Stimulated activated CD4-positive, alpha-beta T cell treated with anti-CD3 and anti-CD28 coated beads, Interleukin-2, amount 100 ng/mL, for 4 hours (primary cell): ENCODE data around the gene PHF20.
"Not testable (repeated sequence)": the region's sequence is repeated elsewhere in the genome, so short reads cannot be mapped to it uniquely, and the experiment has no call there.

ENCODE experiments used
- DNase-seq: peaks from one replicate; pipeline ENCODE4 v3.0.0-alpha.2; 2020; ENCODE audit warnings: low read depth

The PHF20 gene

GRCh38 chr20:35920523-35920922 is 148.7 kb downstream of the PHF20 start:
- no peak for DNase-seq

- DNase-seq = no peak
Measured at GRCh38 chr20:35929301-35929700, 157.5 kb downstream of the PHF20 start.

- DNase-seq = no peak
Measured at GRCh38 chr20:35934050-35934449, 162.2 kb downstream of the PHF20 start.

DNA sequence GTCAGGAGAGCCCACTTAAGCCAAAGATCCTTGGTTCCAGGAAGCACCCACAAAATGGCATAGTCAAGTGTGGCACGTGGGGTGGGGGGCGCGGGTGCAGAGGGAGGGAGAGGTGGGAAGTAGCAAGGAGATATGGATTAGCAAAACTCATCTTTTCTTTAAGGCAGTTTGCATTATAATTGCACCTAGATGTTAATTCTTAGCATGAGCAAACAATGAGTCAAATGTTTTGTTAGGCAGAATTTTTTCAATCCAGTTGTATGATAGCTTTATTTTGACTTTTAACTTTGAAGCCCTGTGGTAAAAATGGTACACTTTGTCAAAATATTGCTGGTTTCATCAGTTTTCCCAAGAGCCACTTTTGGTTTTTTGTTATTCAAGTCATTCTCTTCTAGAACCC is 167.4 kb downstream of the PHF20 start:
- no peak for DNase-seq

DNA sequence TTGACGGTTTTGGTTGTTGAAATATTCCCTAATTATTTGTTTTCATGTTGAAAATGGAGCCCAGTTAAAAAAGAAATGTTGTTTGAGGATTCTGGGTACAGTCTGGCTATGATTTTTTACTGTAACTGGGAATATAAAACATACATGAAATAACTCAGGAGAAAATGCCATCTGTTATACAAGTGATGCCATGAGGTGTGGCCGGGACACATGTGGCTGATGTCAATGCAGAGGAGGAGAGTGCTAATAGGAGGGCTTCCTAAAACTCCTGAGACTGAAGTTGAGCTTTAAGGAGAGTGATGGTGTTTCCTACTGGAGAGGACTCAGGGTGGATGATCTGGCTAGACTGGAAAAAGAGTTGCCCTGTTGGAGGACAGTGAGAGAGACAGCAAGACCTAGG is 169.8 kb downstream of the PHF20 start:
- DNase-seq = no peak

GRCh38 chr20:35942243-35942642 is 170.4 kb downstream of the PHF20 start:
- DNase-seq = no peak

- peak; percentile 1 for DNase-seq
Measured at GRCh38 chr20:35947489-35947888, 175.7 kb downstream of the PHF20 start.

DNA sequence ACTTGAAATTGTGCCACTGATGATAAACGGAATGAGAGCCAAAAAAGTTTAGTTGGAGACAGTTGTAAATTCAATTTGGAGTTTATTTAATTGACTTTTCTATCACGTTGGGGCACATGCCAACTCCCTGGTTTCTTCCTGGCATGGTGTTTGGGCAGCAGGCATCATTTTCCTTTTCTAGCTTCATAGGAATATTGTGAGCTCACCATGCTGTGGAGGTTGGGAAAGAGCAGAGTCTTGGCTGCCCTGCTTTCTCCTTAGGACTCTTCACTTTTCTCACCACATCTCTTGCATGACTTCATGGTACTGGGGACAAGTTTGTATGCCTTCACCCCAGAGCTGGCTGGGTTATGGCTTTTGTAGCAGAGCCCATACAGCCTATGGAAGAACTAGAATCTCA is 176.1 kb downstream of the PHF20 start:
- no peak for DNase-seq

DNA sequence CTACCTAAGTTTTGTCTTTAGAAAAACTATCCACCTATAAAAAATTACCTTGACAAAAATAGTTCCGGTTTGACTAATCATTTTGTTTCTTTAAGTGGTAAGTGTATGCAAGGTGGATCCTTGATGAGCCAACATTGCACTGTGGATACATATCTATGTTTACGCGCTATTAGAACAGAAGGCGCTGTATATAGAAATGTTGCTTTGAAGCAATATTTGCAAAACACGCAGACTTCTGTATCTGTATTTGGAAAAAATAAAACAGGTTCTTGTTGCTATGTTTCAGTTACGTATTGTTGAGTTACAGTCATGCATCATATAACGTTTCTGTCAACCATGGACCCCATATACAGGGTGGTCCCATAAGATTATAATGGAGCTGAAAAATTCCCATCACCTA is 178.3 kb downstream of the PHF20 start:
- no peak for DNase-seq

- DNase-seq = not testable (repeated sequence)
Measured at GRCh38 chr20:35952080-35952479, 180.3 kb downstream of the PHF20 start.

DNA sequence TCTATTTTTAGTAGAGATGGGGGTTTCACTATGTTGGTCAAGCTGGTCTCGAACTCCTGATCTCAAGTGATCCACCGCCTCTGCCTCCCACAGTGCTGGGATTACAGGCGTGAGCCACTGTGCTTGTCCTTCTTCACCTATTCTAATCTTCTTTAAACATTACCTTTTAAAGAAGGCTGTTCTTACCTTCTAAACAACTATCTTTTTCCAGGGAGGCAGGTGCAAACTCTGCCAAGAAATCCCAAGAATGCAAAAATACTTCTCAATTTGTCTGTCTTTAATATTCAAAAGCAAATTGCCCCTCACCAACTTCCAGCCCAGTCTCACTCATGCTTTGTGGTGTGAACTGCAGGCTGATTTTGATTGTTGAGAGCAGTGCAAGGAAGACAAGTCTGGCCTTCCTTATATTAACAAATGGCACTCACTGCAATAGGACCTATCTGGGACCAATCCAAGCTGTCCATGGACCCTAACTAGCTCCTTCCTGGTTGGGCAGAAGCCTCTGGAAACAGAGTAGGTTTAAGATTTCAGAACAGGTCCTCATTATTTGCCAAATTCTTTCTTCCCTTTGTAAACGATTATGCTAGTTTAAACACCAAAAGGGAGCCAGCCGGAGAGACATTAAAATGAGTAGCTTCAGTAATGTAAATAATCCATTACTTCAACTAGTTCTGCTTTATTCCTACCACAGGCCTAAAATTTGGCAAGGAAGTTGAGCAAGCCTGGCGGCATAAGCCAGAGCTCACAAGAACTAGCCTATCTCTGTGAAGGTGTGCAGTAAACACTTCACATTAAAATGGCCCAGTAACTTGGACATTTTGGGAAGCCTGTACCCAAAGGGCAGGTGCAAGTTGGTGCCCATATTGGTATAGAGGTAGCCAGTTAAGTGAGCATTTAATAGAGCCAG is 180.9 kb downstream of the PHF20 start:
- DNase-seq = no peak

DNA sequence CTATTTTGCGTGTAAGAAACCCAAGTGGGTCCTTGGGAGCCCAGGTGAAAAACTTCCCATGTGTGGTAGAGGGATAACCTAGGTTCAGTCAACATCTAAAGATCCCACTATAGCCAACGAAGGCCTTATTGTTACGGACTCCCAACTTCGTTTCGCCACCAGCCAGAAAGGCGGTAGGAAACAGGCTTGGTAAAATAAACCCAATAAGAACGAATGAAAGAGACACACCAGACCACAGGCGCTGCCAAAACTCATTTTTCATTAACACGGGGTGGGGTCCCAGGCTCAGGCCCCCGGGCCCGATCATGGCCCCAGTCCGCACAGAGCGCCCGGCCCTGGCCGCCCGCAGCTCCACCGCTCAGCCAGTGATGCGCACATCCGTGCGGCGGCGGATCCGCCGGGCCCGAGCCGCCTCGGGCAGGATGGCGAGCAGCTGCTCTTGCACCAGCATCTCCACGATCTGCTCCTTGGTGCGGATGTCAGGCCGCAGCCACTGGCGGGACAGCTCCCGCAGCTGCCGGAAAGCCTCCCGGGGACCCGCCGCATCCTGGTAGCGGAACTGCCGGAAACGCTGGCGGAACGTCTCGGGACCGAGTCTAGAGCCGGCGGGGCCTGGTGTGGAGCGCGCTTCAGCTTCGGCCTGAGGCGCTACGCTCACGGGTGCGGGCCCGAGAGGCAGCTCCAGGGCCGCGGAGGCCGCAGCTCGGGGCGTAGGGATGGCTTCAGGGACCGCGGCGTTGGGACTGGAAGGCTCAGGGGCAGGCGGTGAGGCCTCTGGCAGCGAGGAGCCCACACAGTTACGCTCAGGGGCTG is 181.8 kb downstream of the PHF20 start:
- peak; percentile 41 for DNase-seq

DNA sequence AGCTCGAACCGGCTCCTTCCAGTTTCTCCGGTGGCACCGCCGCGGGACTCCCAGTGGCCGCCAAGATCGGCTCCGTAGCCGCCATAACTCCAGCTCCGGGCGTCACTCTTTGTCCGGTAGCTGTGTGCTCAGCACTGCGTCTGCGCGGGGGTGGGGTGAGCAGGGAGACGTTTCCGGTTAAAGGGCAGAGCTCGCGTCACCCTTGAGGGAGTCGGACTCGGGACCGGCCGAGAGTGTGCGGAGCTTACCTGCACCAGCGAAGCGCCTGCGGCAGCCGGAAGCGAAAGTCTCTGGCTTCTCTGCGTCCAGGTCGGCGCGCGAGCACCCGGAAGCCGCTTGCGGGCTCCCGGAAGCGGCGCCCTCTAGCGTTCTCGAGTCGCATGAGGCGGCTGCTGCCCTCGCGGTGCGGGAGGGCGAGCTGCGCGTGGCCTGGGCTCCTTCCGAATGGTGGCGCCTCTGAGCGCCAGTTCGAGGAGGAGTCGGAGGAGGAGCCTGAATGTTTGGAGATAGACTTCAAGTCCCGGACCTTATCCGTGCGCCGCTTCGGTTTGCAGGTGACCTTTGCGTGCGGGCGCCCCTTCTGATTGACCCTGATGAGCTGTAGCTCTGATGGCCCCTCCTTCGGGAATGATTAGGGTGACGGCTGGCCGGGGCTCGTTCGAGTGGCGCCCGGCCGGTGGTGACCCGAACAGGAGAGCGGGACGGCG is 182.5 kb downstream of the PHF20 start, which contains the start of gene SCAND1:
SCAND1 (minus strand) TSS at position 303 of the 707 bp plus-strand sequence; CDS start at position 85, 218 bp downstream.
- peak; percentile 94 for DNase-seq

DNA sequence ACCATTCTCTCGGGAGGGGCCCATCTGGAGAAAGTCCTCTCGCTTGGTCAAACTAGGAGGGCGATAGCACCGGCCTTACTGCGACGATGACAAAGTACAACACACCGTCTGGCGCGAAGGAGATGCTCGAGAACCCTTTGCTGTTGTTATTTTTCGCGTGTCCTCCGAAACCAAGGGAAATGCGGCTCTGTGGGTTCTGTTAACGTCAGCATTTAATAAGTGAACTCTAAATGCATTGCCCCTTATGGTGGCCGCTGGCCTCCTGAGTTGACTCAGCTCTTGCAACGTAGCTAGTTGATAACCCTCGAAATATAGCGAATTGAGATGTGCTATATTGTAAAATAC is 183.1 kb downstream of the PHF20 start:
- DNase-seq = peak; percentile 2

GRCh38 chr20:35956616-35957015 is 184.8 kb downstream of the PHF20 start:
- DNase-seq = no peak

GRCh38 chr20:35959291-35959690 is 187.5 kb downstream of the PHF20 start:
- DNase-seq = not testable (repeated sequence)

GRCh38 chr20:35963878-35964277 is 192.1 kb downstream of the PHF20 start:
- no peak for DNase-seq

- DNase-seq = no peak
Measured at GRCh38 chr20:35967979-35968640, 196.3 kb downstream of the PHF20 start, which contains the start of gene CNBD2. Gene CNBD2, plus strand, starts transcription at chr20:35968590. Its CDS starts 173 bp downstream, at chr20:35968763.

- no peak for DNase-seq
Measured at GRCh38 chr20:35968930-35969329, 197.1 kb downstream of the PHF20 start.

DNA sequence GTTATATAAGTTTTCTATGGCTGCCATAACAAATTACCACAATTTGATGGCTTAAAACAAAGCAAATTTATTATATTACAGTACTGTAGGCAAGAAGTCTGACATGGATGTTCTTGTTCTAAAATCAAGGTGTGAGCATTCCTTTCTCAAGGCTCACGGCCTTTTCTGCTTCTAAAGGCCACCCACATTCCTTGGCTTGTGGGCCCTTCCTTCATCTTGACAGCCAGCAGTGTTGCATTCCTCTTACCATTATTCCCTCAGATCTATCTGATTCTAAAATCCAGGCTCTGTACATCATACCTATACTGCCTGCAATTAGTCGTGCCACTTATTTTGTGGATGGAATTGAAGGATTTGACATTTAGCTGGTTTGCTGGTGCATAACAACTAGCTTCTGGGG is 200.2 kb downstream of the PHF20 start:
- DNase-seq = no peak

GRCh38 chr20:35972462-35972861 is 200.6 kb downstream of the PHF20 start:
- no peak for DNase-seq

GRCh38 chr20:35974256-35974655 is 202.4 kb downstream of the PHF20 start:
- DNase-seq = no peak
